GM18907 (cell line): ENCODE measurements around the gene HHATL.

Experiments
- ATAC-seq: cut with Tn5 transposase; IDR thresholded peaks from one replicate; pipeline ENCODE4 v1.9.1; 2021; ENCODE audit warnings: mild to moderate bottlenecking, moderate library complexity; ENCODE audit not compliant: unreplicated experiment

The HHATL gene

GRCh38 chr3:42699511-42699971 lies 3.1 kb downstream of the HHATL start:
- no peak for ATAC-seq

DNA sequence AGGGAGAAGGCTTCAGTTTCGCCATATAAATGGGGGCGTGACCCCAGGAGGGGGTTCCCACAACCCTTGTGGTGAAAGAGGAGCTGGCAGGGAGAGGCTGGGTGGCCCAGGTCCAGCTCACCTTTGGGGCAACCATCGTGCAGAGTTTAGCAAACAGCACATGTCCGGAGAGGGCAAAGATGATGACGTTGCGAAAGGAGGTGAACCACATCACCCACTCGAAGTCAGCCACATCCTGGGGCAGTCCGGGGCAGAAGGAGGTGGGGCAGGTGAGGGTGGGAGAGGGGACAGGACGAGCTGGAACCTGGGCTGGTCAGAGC lies 3.7 kb downstream of the HHATL start:
- no peak for ATAC-seq

DNA sequence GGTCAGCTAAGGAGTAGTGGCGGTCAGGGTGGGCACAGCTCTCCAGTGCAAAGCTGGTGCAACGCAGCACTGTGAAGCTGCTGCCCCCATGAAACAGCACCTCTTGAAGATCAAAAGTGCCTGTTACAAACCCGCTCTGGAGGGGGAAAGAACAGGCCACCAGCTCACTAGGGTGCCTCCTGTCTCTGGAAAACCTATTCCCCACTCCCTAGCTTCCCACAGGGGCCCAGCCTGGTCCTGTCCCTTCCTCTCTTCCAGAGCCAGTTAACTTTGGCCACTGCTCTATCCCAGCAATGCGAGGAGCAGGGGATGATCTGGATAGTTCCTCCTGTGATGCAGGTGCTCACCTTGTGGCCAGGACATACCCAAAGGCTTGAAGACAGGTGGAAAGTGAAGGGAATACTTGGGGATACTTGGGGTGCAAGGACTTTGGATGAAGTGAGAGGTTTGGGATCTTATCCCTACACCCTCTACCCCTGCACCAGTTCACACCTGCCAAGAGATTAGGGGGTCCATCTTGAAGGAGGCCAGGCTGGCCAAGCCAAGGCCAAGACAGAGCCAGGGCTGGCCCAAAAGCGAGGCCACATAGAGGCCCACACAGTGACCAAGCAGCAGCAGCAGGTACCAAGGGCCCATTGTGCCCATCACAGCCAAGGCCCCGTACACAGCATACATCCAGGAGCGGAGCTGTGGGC lies 4.2 kb downstream of the HHATL start:
- ATAC-seq: no peak

- no peak for ATAC-seq
These were observed 5.1 kb downstream of the HHATL start for GRCh38 chr3:42697289-42698051.

GRCh38 chr3:42696356-42697288 lies 6.0 kb downstream of the HHATL start:
- ATAC-seq: no peak

DNA sequence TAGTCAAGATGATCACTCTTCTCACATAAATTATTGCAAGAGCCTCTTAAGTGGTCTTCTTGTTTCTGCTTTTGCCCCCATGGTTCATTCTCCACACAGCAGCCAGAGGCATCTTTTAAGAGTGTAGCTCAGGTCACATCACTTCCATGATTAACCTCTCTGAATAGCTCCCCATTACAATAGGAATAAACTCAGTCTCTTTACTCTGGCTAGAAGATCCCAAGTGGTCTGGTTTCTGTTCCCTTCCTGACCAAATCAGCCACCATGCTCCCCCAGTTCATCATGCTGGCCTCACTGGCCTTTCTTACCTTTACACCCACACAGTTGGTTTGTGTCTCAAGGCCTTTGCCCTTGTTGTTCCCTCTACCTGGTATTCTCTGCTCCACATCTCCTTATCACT lies 8.2 kb downstream of the HHATL start:
- no peak for ATAC-seq

DNA sequence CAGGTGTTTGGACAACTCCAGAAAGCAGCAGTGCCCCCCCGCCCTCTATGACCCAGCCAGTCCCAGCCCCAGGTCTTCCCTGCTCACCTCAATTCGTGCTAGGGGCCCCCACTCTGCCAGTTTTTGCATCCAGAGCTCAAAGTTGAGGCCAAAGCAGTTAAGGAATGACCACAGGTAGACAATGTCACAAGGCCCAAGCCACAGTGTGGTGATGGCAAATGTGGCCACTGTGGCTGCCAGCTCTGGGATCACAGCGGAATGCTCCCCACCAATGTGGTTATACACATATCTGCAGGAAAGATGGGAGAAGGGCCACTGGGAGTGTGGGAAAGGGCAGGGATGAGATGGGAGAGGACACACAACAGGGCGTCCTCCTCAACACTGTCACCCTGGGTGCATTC lies 9.1 kb downstream of the HHATL start:
- no peak for ATAC-seq

GRCh38 chr3:42692667-42693529 lies 9.7 kb downstream of the HHATL start:
- no peak for ATAC-seq

- no peak for ATAC-seq
These were observed 10.6 kb downstream of the HHATL start for GRCh38 chr3:42691816-42692666.

DNA sequence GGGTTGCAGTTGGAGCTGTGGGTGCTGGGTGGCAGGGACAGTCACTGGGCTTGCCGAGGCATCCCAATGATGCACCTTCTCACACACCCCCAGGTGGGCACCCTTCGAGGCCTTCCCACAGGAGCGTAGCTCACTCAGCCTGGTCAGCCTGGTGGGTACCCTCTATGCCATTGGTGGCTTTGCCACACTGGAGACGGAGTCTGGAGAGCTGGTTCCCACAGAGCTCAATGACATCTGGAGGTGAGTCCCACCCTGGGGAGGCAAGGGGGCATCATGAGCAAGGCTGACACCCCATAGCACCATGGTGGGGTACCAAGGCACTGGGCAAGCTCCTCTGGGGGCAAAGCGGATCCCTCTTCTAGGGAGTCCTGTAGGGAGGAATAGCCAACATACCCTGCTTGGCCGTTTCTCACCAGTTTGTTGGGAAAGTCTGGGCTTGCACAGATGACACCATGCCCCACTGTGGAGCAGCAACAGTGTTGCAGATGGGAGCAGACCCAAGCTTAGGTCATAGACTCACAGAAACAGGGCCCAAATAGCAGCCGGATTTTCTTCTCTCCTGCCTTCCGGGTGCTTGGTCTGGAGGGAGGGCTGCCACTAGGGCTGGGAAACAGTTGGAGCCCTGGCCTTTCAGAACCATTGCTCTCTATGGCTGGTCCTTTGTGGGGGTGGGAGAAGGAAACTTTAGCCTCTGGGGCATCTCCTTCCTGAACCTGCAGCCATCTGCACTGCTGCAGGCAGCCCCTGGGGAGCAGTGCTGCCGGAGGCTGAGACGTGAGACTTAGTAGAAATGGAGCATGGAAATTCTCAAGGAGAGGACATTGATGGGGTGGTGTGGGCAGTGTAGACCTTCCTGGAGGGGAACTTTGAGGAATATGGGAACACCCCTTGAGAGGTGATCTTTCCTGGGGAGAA lies 11.6 kb downstream of the HHATL start:
- ATAC-seq: no peak

- ATAC-seq: no peak
These were observed 12.4 kb downstream of the HHATL start for GRCh38 chr3:42690191-42690590.

DNA sequence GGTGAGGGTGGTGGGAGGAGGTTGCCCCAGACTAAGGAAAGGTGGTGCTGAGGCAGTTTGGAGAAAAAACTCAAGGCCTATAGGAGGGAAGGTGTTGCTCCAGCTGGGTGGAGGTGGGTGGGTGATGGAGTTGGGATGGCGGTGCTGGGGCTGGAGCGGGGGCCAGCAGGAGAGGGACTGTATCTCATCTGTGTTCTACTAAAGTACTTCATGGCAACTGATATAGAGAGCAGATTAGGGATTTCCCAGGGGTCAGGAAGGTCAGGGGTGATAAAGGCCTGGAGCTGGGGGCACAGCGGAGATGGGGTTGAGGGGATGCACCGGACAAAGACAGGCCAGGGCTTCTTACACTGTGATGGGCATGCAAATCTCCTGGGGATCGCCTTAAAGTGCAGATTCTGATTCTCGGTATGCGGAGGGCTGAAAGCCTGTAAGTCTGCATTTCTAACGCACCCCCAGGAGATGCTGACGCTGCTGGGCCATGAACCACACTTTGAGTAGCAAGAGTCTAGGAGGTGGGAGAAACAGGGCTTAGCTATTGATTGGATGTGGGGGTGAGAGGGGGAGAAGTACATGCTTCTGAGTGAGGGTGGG lies 13.1 kb downstream of the HHATL start:
- ATAC-seq: no peak

DNA sequence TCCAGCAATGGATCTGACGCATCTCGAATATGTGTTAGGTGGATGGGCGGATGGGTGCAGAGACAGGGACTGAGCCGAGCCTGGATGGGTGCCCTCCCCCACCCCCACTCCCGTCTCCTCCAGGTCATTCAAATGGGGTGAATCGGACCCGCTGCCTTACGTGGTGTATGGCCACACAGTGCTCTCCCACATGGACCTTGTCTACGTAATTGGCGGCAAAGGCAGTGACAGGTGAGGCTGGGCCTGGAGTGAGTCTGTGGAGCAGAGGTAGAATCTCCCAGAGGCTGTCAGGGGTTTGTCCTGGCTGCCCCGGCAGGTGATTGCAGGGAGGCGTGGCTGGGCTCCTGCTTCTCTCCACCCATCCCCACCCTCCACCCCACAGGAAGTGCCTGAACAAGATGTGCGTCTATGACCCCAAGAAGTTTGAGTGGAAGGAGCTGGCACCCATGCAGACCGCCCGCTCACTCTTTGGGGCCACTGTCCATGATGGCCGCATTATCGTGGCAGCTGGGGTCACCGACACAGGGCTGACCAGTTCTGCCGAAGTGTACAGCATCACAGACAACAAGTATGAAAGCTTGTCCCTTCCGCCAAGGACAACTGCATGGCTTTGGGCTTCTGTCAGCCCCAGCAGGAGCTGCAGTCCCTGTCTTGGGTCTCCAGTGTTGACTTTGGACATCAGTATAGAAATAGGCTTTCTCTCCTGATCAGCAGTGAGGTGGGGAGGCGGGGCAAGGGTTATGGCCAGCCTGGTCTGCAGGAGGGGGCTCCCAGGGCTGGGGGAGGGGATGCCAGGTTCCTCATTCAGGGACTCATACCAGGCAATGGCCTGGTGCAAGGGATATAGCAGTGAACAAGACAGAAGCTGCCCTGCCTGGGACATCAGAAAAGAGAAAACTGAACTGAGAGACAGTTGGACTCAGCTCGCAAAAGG lies 13.8 kb downstream of the HHATL start:
- no peak for ATAC-seq

- ATAC-seq: no peak
These were observed 14.6 kb downstream of the HHATL start for GRCh38 chr3:42688016-42688415.

- no peak for ATAC-seq
These were observed 15.6 kb downstream of the HHATL start for GRCh38 chr3:42686832-42687650.
